Stimulated activated naive CD8-positive, alpha-beta T cell treated with anti-CD3 and anti-CD28 coated beads, Interleukin-15, Interleukin-2, amounts not matched to agents 100 ng/mL and 50 ng/mL, for 24 hours (primary cell): ENCODE data around the gene NAP1L1.
A peak's percentile ranks its signal among the peaks of the same experiment; 100 is the strongest.

Experiments used
- H3K27ac Mint-ChIP-seq: one replicate; pipeline ENCODE4 v1.8.0; 2021; ENCODE audit warnings: mild to moderate bottlenecking, mixed read lengths
- H3K27me3 Mint-ChIP-seq: one replicate; pipeline ENCODE4 v1.8.0; 2021; ENCODE audit warnings: mixed read lengths
- H3K36me3 Mint-ChIP-seq: one replicate; pipeline ENCODE4 v1.8.0; 2021; ENCODE audit warnings: low read depth, mixed read lengths
- H3K4me1 Mint-ChIP-seq: one replicate; pipeline ENCODE4 v1.8.0; 2021; ENCODE audit warnings: low read depth, mixed read lengths
- H3K4me3 Mint-ChIP-seq: one replicate; pipeline ENCODE4 v1.8.0; 2021; ENCODE audit warnings: mild to moderate bottlenecking, mixed read lengths
- H3K9me3 Mint-ChIP-seq: one replicate; pipeline ENCODE4 v1.8.0; 2021; ENCODE audit warnings: mixed read lengths

Gene NAP1L1

DNA sequence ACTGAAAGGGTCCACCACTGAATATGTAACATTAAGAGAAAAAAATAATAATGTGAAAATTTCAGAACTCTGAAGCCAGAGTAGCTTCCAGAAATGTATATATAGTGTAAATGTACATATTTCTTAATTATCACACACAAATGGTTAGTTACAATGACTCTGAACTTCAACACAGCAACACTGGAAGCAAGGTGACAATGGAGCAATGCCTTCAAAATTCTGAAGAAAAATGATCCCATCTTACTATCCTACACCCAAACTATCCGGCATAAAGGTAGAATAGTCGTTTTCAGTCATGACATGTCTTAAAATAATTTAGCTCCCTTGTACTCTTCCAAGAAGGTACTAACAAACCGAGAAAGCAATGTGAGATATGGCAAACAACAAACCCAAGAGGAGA lies 11.9 kb downstream of the NAP1L1 start:
- Mint-ChIP-seq H3K4me1 (peaks cover 86% of the 10 kb centered on the region), H3K27ac (peak overlapping the region; percentile 49), H3K4me3 (no peak overlapping the region), H3K36me3 (peaks cover 87% of the 10 kb centered on the region), H3K27me3 (no peaks in the 10 kb centered on the region), H3K9me3 (no peaks in the 10 kb centered on the region)

DNA sequence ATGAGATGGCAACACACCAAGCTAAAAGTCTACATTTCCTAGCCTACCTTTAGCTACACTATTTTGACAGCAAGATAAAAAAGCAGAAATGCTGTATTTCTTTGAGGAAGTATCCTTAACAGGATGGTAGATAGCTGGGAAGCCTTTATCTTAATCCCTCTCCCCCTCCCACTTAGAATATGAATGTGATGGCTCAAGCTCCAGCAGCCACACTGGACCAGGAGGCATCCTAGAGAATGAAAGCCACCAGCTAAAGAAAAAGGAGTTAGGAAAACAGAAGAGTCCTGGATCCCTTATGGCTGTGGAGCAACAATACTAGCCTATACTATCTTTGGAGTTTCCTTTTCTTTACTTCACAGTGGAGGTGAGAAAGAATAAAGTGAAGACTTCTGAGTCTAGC lies 15.1 kb downstream of the NAP1L1 start:
- H3K27me3 Mint-ChIP-seq, result no peaks in the 10 kb centered on the region
- H3K9me3 Mint-ChIP-seq, result peaks cover 12% of the 10 kb centered on the region
- no peak overlapping the region for H3K4me3 Mint-ChIP-seq
- H3K36me3 Mint-ChIP-seq, result peaks cover 96% of the 10 kb centered on the region
- peaks cover 70% of the 10 kb centered on the region for H3K4me1 Mint-ChIP-seq
- H3K27ac Mint-ChIP-seq, result peak overlapping the region; percentile 41

DNA sequence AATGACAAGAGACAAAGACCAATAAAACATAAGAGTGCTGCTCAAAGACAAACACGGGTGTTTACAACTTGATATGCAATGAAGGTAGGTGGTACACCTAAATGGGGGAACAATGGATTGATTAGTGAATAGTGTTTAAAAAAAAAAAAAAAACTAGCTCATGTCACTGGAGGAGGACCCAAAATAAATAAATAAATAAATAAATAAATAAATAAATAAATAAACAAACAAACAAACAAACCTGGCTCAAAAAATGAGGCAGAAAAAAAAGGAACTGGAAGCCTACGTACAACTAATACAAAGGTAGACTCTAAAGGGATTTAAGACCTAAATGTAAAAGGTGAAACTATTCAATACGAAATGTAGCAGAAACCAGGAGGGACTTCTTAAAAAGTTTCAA lies 18.6 kb downstream of the NAP1L1 start:
- H3K27ac Mint-ChIP-seq, result no peak overlapping the region
- H3K4me3 Mint-ChIP-seq, result no peak overlapping the region
- H3K27me3 Mint-ChIP-seq, result no peaks in the 10 kb centered on the region
- H3K9me3 Mint-ChIP-seq, result peaks cover 12% of the 10 kb centered on the region
- peaks cover 51% of the 10 kb centered on the region for H3K4me1 Mint-ChIP-seq
- H3K36me3 Mint-ChIP-seq, result peaks cover 99% of the 10 kb centered on the region

DNA sequence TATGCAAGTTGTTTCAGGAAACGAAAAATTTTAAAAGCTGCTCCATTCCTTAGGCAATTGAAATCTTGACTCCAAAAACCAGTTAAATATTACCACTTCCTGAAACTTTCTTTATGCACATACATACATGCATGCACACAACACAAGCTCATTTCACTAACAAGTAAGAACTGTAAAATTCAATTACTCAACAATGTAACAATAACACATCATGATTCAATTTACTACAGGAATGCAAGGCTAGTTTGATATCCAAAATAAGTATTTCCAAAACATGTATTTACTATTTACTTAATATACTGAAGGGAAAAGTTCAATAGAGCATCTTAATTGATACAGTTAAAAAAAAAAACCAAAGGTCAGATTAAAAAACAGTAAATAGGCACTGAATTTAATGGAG lies 19.6 kb downstream of the NAP1L1 start:
- Mint-ChIP-seq H3K27ac (no peak overlapping the region), H3K4me3 (no peak overlapping the region), H3K9me3 (peaks cover 12% of the 10 kb centered on the region), H3K36me3 (peaks cover 98% of the 10 kb centered on the region), H3K27me3 (no peaks in the 10 kb centered on the region), H3K4me1 (peaks cover 51% of the 10 kb centered on the region)

DNA sequence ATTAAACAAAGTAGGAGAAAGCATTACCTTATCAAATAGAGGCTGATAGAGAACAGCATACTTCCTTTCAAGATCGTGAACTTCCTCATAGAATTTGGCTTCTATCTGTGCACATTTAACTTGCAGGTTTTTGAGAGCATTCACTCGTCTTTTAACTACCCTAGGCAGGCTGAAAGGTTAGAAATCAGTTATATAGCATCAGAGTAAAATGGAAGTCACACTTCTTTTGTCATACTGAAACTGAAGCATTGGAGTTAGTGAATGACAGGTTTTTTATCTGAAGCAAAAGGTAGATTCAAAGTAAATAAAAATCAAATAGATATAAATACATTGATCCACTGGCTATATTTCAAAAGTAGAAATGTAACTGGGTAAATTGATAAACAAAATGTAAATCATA lies 24.4 kb downstream of the NAP1L1 start:
- no peak overlapping the region for H3K27ac Mint-ChIP-seq
- H3K4me3 Mint-ChIP-seq, result no peak overlapping the region
- peaks cover 96% of the 10 kb centered on the region for H3K36me3 Mint-ChIP-seq
- peaks cover 4% of the 10 kb centered on the region for H3K9me3 Mint-ChIP-seq
- H3K4me1 Mint-ChIP-seq, result peaks cover 25% of the 10 kb centered on the region
- H3K27me3 Mint-ChIP-seq, result no peaks in the 10 kb centered on the region

DNA sequence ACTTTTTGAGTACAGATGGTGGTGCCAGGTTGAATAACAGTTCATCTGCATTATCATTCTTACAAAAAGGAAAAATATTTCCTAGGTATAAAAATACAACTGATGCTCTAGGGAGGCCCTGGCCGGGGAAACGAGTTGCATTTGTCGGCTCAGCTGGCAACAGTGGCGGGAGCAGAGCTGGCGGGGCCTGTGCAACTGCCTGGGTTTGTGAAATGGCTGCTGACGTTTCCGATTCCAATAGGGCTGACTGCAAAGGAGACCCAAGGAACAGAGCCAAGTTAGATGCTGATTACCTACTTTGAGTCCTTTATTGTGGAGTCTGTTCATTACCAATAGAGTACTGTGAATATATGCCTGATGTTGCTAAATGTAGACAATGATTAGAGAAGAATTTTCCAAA lies 27.2 kb downstream of the NAP1L1 start:
- no peaks in the 10 kb centered on the region for H3K9me3 Mint-ChIP-seq
- H3K27ac Mint-ChIP-seq, result no peak overlapping the region

DNA sequence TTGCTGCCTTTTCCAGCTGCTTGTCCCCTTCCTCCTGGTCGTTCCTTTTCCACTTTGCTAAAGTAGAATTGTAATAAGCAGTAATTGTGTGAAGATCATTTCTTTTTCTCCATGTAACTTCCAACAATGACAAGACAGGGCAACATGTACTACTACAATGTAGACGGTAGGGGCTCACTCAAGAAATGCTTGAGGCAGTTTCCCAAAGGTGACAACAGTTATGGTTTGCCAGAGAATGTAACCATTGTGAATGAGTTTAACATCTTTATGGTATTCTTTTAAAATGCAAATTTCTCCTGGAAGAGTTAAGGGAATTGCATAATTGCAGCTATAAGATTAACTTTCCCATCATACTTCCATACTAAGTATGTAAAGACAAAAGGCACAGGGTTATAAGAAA lies 29.1 kb downstream of the NAP1L1 start:
- Mint-ChIP-seq H3K27ac (no peak overlapping the region), H3K27me3 (no peaks in the 10 kb centered on the region), H3K4me3 (no peak overlapping the region), H3K9me3 (no peaks in the 10 kb centered on the region), H3K36me3 (peaks cover 92% of the 10 kb centered on the region), H3K4me1 (peaks cover 7% of the 10 kb centered on the region)

More for the DNA sequence above, 27.2 kb downstream of the NAP1L1 start:
- Mint-ChIP-seq H3K4me3 (no peak overlapping the region), H3K36me3 (peaks cover 95% of the 10 kb centered on the region), H3K27me3 (no peaks in the 10 kb centered on the region), H3K4me1 (peaks cover 16% of the 10 kb centered on the region)

DNA sequence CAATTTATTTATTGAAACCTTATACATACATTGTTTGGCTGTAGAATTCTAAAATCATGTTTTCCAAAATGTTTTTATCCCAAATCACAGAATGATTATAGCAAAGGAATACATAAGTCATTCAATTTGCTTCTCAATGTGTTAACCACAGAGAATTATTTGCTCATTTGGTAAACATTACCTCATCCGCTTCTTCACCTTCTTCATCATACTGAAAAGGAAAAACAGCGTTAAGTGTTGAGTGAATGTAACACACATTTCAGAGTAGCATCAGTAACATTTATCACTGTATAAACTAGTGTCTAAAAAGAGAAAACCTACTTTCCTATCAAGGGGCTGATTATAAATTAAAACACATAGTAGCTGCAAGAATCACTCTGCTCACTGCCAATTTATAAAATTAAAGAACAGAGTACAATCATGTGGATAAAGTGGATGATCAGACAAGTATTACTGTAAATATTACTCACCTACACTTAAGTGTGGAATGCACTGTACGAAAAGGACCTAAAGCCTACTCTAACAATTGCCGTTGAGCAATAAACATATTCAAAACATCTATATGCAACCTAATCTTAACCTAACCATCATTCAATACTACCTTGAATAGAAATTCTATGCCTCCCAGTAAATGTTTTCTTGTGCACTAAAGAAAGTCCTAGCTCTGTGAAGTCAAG lies 34.8 kb downstream of the NAP1L1 start:
- peaks cover 80% of the 10 kb centered on the region for H3K36me3 Mint-ChIP-seq
- no peak overlapping the region for H3K4me3 Mint-ChIP-seq
- peak overlapping the region; percentile 14 for H3K27ac Mint-ChIP-seq
- no peaks in the 10 kb centered on the region for H3K9me3 Mint-ChIP-seq
- H3K27me3 Mint-ChIP-seq, result no peaks in the 10 kb centered on the region
- peaks cover 9% of the 10 kb centered on the region for H3K4me1 Mint-ChIP-seq

DNA sequence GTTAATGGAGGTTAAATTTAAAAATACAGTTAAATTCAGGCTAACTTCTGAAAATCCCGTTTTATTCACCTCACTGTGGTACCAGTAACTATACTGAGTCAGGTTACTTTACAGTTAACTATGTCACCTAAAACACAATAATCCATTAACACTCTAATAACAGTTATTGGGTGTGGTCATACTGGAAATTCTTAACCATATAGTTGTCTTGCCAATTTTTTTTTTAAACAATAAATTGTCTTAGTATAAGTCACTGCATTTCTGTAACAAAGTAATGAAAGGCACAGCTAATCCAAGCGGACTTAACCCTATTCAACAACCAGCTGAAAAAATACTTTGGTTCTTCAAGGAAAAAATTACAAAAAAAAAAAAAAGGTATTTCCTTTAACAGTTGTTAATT lies 36.7 kb downstream of the NAP1L1 start:
- Mint-ChIP-seq H3K4me1 (peaks cover 9% of the 10 kb centered on the region), H3K9me3 (no peaks in the 10 kb centered on the region), H3K27me3 (no peaks in the 10 kb centered on the region), H3K36me3 (peaks cover 67% of the 10 kb centered on the region), H3K4me3 (no peak overlapping the region), H3K27ac (no peak overlapping the region)

DNA sequence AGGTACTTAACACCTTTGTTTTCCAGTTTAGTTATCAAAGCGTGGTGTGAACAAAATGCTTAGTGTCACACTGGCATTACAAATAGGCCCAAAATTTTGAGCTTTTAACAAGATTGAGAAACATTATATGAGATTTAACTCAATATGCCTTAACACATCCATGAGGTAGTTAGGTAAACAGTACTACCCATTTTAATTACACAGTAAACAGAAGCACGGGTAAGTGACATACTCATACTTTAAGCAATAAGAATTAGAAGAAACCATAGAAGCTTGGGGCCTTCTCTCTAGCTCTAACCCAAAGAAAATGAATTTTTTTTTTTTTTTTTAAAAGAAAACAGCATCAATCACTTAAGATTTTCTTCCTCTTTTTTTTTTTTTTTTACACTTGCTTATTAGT lies 37.4 kb downstream of the NAP1L1 start:
- Mint-ChIP-seq H3K9me3 (no peaks in the 10 kb centered on the region), H3K4me1 (peaks cover 9% of the 10 kb centered on the region), H3K4me3 (no peak overlapping the region), H3K27me3 (no peaks in the 10 kb centered on the region), H3K27ac (no peak overlapping the region), H3K36me3 (peaks cover 60% of the 10 kb centered on the region)

DNA sequence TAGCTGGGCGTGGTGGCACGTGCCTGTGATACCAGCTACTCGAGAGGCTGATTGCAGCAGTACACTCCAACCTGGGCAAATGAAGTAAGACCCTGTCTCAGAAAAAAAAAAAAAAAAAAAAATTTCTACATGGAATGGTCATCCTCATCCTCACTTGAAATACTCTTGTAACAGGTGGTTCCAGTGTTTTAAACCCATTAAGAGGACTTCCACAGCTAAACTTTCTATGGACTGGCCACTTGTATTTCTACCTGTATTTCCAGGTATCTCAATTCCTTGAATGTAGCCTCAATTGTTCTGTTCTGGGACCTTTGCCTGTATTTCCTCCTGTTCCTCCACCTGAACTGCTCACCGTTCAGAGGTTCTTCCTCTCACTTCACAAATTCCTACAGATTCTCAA lies 41.1 kb downstream of the NAP1L1 start:
- Mint-ChIP-seq H3K4me1 (peaks cover 3% of the 10 kb centered on the region), H3K4me3 (no peak overlapping the region), H3K9me3 (no peaks in the 10 kb centered on the region), H3K27me3 (no peaks in the 10 kb centered on the region), H3K27ac (peak overlapping the region; percentile 17), H3K36me3 (peaks cover 27% of the 10 kb centered on the region)

DNA sequence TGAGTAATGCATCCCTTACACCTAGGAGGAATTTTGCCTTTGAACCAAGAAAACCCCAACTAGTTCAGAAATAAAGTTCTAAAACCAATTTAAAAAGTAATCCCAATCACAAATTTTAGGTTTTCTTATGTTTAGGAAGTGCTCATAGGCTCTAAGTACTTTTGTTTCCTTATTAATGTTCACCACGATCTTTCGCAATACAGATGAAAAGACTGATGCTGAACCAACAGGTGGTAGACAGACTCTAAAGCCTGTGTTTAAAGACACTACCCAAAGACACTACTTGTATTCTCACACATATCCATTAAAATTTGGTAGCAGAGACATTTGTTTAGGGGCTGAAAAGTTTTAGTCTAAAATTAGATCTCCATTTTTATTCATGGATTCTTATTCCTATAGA lies 42.3 kb downstream of the NAP1L1 start:
- H3K4me1 Mint-ChIP-seq, result peaks cover 11% of the 10 kb centered on the region
- no peak overlapping the region for H3K4me3 Mint-ChIP-seq
- no peak overlapping the region for H3K27ac Mint-ChIP-seq
- no peaks in the 10 kb centered on the region for H3K27me3 Mint-ChIP-seq
- H3K9me3 Mint-ChIP-seq, result no peaks in the 10 kb centered on the region
- H3K36me3 Mint-ChIP-seq, result peaks cover 17% of the 10 kb centered on the region

DNA sequence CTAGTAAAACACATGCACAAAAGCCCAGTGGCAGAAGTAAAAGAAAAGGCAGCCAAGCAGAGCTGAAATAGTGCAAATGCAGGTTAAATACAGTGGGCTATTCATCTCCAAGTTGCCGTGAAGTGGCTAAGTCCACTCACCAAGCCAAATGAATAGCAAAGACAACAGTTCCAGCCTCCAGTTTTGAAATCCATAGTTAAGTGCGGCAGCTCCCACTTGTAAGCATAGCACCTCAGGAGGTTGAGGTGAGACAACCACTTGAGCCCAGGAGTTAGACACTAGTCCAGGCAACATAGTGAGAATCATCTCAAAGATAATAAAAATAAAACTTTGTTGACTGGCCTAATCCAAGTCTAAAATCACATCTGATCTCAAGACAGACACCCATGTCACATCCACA lies 43.1 kb downstream of the NAP1L1 start:
- Mint-ChIP-seq H3K4me1 (peaks cover 9% of the 10 kb centered on the region), H3K4me3 (no peak overlapping the region), H3K9me3 (no peaks in the 10 kb centered on the region), H3K36me3 (peaks cover 10% of the 10 kb centered on the region), H3K27ac (no peak overlapping the region), H3K27me3 (no peaks in the 10 kb centered on the region)

DNA sequence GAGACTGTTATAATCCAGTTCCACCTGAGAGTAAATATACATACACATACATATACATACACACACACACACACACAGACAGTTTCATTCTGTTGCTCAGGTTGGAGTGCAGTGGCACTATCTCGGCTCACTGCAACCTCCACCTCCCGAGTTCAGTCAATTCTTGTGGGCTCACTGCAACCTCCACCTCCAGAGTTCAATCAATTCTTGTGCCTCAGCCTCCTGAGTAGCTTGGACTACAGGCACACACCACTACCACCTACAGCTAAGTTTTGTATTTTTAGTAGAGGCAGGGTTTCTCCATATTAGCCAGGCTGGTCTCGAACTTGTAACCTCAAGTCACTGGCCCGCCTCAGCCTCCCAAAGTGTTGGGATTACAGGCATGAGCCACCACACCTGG lies 44.0 kb downstream of the NAP1L1 start:
- no peaks in the 10 kb centered on the region for H3K27me3 Mint-ChIP-seq
- H3K4me1 Mint-ChIP-seq, result peaks cover 14% of the 10 kb centered on the region
- no peak overlapping the region for H3K27ac Mint-ChIP-seq
- no peaks in the 10 kb centered on the region for H3K9me3 Mint-ChIP-seq
- no peak overlapping the region for H3K4me3 Mint-ChIP-seq
- peaks cover 6% of the 10 kb centered on the region for H3K36me3 Mint-ChIP-seq

DNA sequence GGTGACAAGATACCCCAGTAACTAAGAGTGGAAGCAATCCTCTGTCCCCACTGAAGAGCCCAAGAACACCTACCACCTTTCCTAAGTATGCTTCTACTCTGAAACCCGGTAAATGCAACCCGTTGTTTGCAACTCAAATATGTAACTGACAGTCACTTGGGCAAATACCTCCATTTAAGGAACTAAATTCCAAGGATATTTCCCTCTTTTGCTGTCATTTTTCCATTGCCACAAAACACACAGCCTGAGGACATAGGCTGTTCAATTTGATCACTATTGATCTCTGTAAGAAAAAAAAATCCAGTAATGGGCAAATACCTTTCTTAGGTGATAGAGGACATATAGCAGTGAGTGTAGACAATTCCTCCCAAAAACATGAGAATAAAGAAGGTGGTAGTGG lies 46.3 kb downstream of the NAP1L1 start:
- peaks cover 34% of the 10 kb centered on the region for H3K4me1 Mint-ChIP-seq
- H3K36me3 Mint-ChIP-seq, result no peaks in the 10 kb centered on the region
- H3K9me3 Mint-ChIP-seq, result no peaks in the 10 kb centered on the region
- no peak overlapping the region for H3K4me3 Mint-ChIP-seq
- H3K27me3 Mint-ChIP-seq, result no peaks in the 10 kb centered on the region
- peak overlapping the region; percentile 11 for H3K27ac Mint-ChIP-seq
